Activated CD4-positive, alpha-beta T cell treated with anti-CD3 and anti-CD28 coated beads, Interleukin-2, amount 50 U/mL, for 16 hours (primary cell): Measurements from ENCODE around the gene PHC2.
"Not testable (repeated sequence)": the region's sequence is repeated elsewhere in the genome, so short reads cannot be mapped to it uniquely, and the experiment has no call there.

Source experiments
- DNase-seq: peaks from one replicate; pipeline ENCODE4 v3.0.0-alpha.2; 2020

The PHC2 gene

GRCh38 chr1:33307494-33307864 lies 123.4 kb downstream of the PHC2 start:
- DNase-seq: no peak

- DNase-seq: no peak
Measured at GRCh38 chr1:33306653-33307493, 124.0 kb downstream of the PHC2 start.

- DNase-seq: no peak
Measured at GRCh38 chr1:33305816-33306652, 124.9 kb downstream of the PHC2 start.

- no peak for DNase-seq
Measured at GRCh38 chr1:33305016-33305415, 125.9 kb downstream of the PHC2 start.

- peak; percentile 23 for DNase-seq
Measured at GRCh38 chr1:33302325-33302724, 128.6 kb downstream of the PHC2 start.

GRCh38 chr1:33301273-33301984 lies 129.5 kb downstream of the PHC2 start:
- no peak for DNase-seq

GRCh38 chr1:33300673-33301072 lies 130.2 kb downstream of the PHC2 start:
- DNase-seq: no peak

- no peak for DNase-seq
Measured at GRCh38 chr1:33299461-33300155, 131.3 kb downstream of the PHC2 start.

- DNase-seq: peak; percentile 68
Measured at GRCh38 chr1:33298623-33299277, 132.1 kb downstream of the PHC2 start.

GRCh38 chr1:33297911-33298622 lies 132.8 kb downstream of the PHC2 start:
- no peak for DNase-seq

GRCh38 chr1:33296824-33297223 lies 134.1 kb downstream of the PHC2 start:
- DNase-seq: no peak

- DNase-seq: no peak
Measured at GRCh38 chr1:33296082-33296458, 134.8 kb downstream of the PHC2 start.

GRCh38 chr1:33295450-33296081 lies 135.3 kb downstream of the PHC2 start:
- DNase-seq: peak; percentile 90

GRCh38 chr1:33295023-33295422 lies 135.9 kb downstream of the PHC2 start:
- DNase-seq: no peak

GRCh38 chr1:33294071-33295010 lies 136.6 kb downstream of the PHC2 start:
- DNase-seq: no peak

GRCh38 chr1:33292726-33293340 lies 138.1 kb downstream of the PHC2 start:
- DNase-seq: no peak

GRCh38 chr1:33290615-33291014 lies 140.3 kb downstream of the PHC2 start:
- DNase-seq: not testable (repeated sequence)

GRCh38 chr1:33289858-33290154 lies 141.1 kb downstream of the PHC2 start:
- DNase-seq: no peak

GRCh38 chr1:33288976-33289857 lies 141.7 kb downstream of the PHC2 start:
- no peak for DNase-seq
